Ecto neural progenitor cell (in vitro differentiated cells): ENCODE measurements around the gene BICDL1.

Experiments
- DNase-seq: peaks from one replicate; pipeline ENCODE4 v3.0.0-alpha.2; 2018; ENCODE audit warnings: low spot score

Gene BICDL1

GRCh38 chr12:120079411-120080400 is 90.7 kb downstream of the BICDL1 start:
- no peak for DNase-seq

- DNase-seq: no peak
Observed at GRCh38 chr12:120081641-120082040, 92.6 kb downstream of the BICDL1 start.

GRCh38 chr12:120085920-120086645 is 97.0 kb downstream of the BICDL1 start:
- DNase-seq: no peak

- peak; percentile 100 for DNase-seq
Observed at GRCh38 chr12:120086801-120087621, 98.0 kb downstream of the BICDL1 start.

GRCh38 chr12:120089105-120089504 is 100.1 kb downstream of the BICDL1 start:
- DNase-seq: no peak

GRCh38 chr12:120089796-120090195 is 100.8 kb downstream of the BICDL1 start:
- no peak for DNase-seq

GRCh38 chr12:120090206-120090605 is 101.2 kb downstream of the BICDL1 start:
- DNase-seq: no peak

- no peak for DNase-seq
Observed at GRCh38 chr12:120090626-120091295, 101.7 kb downstream of the BICDL1 start.

- DNase-seq: no peak
Observed at GRCh38 chr12:120091371-120092090, 102.5 kb downstream of the BICDL1 start.

GRCh38 chr12:120092551-120093335 is 103.7 kb downstream of the BICDL1 start:
- DNase-seq: no peak

GRCh38 chr12:120093336-120093591 is 104.2 kb downstream of the BICDL1 start:
- DNase-seq: no peak

- DNase-seq: peak; percentile 85
Observed at GRCh38 chr12:120093592-120094355, 104.7 kb downstream of the BICDL1 start.

- DNase-seq: no peak
Observed at GRCh38 chr12:120094485-120094884, 105.4 kb downstream of the BICDL1 start.

GRCh38 chr12:120095331-120095730 is 106.3 kb downstream of the BICDL1 start:
- DNase-seq: no peak

GRCh38 chr12:120095736-120096135 is 106.7 kb downstream of the BICDL1 start:
- no peak for DNase-seq

- DNase-seq: no peak
Observed at GRCh38 chr12:120096671-120097202, 107.7 kb downstream of the BICDL1 start.

- DNase-seq: no peak
Observed at GRCh38 chr12:120098756-120099470, 109.9 kb downstream of the BICDL1 start.

- DNase-seq: no peak
Observed at GRCh38 chr12:120099738-120100137, 110.7 kb downstream of the BICDL1 start.

- no peak for DNase-seq
Observed at GRCh38 chr12:120100630-120101029, 111.6 kb downstream of the BICDL1 start.
